Pericardium fibroblast (primary cell): Measurements from ENCODE around the gene SYAP1. TPM values are rescaled to one million over a fixed set of nuclear protein-coding genes. Genes with fewer than 3 reads are reported as not detected.

ENCODE experiments used
- total RNA-seq: library from RNA; depleted of rRNA; stranded (reverse); fragments of >200 nt; gene quantifications from 2 replicates; pipeline ENCODE4 v1.2.3, GENCODE V29; 2015

Gene SYAP1, protein sequence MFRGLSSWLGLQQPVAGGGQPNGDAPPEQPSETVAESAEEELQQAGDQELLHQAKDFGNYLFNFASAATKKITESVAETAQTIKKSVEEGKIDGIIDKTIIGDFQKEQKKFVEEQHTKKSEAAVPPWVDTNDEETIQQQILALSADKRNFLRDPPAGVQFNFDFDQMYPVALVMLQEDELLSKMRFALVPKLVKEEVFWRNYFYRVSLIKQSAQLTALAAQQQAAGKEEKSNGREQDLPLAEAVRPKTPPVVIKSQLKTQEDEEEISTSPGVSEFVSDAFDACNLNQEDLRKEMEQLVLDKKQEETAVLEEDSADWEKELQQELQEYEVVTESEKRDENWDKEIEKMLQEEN
- total RNA-seq, result 15.3 and 20.9 TPM in 2 replicates

DNA sequence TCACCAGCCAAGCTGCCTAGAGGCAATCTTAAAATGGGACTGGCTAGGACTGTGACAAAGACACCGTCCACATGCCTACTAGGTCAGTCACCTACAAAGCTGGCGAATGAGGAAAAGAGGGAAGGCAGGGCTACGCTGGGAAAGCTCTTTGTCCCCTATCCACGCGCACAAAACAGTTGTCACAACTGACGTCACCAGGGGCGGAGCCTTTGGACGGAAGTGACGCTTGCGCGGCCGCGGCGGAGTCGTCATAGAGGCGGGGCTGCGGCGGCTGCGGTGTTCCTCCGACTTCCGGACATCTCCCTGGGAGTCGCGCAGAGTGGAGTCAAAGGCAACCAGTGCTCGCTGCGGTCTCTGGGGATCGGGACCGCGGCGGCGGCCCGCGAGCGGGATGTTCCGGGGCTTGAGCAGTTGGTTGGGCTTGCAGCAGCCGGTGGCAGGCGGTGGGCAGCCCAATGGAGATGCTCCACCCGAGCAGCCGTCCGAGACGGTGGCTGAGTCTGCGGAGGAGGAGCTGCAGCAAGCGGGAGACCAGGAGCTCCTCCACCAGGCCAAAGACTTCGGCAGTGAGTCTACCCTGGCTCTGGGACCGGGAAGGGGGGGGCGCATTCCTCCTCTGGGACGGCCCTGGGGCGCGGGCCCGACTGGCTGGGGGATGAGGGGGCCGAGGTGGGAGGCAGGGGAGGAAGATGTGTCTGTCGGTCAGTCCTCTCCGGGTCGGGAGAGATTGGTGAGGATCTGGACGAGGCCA is at the start of gene SYAP1:
TSS of gene SYAP1 (plus strand) at position 279 of the 751 bp plus-strand sequence. CDS start at position 392, 113 bp downstream.

DNA sequence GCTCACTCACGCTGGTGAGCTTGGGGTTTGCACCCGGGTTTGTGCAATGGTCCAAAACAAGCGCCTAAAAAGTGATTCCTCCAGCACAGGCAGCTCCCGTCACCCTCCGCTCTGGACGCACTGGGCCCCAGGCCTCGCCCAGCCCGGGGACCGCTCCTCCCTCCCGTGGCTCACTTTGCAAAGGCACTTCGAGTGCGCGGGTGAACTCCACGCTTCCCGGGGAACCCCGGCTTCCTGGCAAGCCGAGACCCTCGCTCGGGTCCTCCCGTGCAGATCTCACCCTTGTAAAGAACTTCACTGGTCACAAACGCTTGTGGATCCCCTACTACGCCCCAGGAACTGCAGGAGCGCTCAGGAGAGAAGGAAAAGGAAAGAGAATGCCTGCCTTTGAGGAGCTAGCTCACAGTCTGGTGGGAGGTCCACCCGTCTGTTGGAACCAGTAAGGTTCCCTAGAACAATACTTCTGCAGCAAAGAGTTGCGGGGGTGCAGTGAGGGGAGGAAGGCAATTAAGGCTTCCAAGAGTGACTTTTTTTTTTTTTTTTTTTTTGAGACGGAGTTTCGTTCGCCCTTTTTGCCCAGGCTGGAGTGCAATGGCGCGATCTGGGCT is 6.8 kb upstream of the SYAP1 start, which contains the start of gene CTPS2:
TSS of gene CTPS2 (minus strand) at position 122 of the 608 bp plus-strand sequence. CDS start 9,767 bp downstream, outside the sequence.

DNA sequence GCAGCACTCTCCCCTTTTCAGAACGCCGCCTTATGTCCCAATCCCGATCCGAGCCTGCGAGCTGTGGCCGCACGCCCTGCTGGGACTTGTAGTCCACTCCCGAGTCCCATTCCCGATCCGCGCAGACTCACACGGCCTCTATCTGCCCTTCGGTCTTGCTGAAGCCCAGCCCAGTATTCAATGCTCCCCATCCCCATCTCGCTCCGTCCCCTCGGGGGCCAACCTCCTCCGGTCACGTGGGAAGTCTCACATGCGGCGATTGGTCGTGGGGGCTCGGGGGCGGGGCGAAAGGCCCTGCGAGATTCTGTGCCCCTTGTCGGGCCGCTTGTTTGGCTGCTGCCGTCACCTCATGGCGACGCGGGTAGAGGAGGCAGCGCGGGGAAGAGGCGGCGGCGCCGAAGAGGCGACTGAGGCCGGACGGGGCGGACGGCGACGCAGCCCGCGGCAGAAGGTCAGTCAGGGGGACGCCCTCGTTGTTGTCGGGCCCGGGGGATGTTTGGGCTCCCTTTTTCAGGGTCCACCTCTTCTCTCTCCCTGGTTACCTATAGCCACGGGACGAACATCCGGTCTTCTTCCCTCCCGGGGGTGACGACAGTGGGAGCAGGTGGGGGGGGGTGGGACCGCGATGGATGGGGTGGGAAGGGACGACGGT is 66.9 kb downstream of the SYAP1 start, which contains the start of gene TXLNG:
TSS of gene TXLNG (plus strand) at position 328 of the 652 bp plus-strand sequence. CDS start at position 350, 22 bp downstream.

Other genes starting within 250 kb of the SYAP1 start
- not detected in 2 replicates for gene S100G, start 69.5 kb upstream of the SYAP1 start, total RNA-seq
- gene CTPS2, start 6.9 kb upstream of the SYAP1 start, total RNA-seq, result 5.3 and 7.3 TPM in 2 replicates
- 5.0 TPM in 2 replicates for gene TXLNG, start 66.9 kb downstream of the SYAP1 start, total RNA-seq
- 71.8 and 83.3 TPM in 2 replicates for gene RBBP7, start 150.8 kb downstream of the SYAP1 start, total RNA-seq
- gene REPS2, start 227.0 kb downstream of the SYAP1 start, total RNA-seq, result 0.94 and 1.9 TPM in 2 replicates